GM19455 (cell line): ENCODE data around the gene PLEKHA7.

Experiments
- ATAC-seq: cut with Tn5 transposase; IDR thresholded peaks from one replicate; pipeline ENCODE4 v1.9.1; 2021; ENCODE audit not compliant: unreplicated experiment

The PLEKHA7 gene

GRCh38 chr11:16816358-16817270 is 197.6 kb downstream of the PLEKHA7 start:
- ATAC-seq, result no peak

GRCh38 chr11:16815047-16815767 is 199.0 kb downstream of the PLEKHA7 start:
- no peak for ATAC-seq

GRCh38 chr11:16814410-16815046 is 199.7 kb downstream of the PLEKHA7 start:
- no peak for ATAC-seq

GRCh38 chr11:16813126-16813525 is 201.1 kb downstream of the PLEKHA7 start:
- ATAC-seq, result no peak

GRCh38 chr11:16812274-16812673 is 201.9 kb downstream of the PLEKHA7 start:
- no peak for ATAC-seq

GRCh38 chr11:16811136-16812020 is 202.8 kb downstream of the PLEKHA7 start:
- no peak for ATAC-seq

GRCh38 chr11:16809886-16810668 is 204.1 kb downstream of the PLEKHA7 start:
- ATAC-seq, result no peak

GRCh38 chr11:16807306-16807705 is 206.9 kb downstream of the PLEKHA7 start:
- ATAC-seq, result no peak

- ATAC-seq, result no peak
Measured at GRCh38 chr11:16806791-16807190, 207.4 kb downstream of the PLEKHA7 start.

- ATAC-seq, result no peak
Measured at GRCh38 chr11:16805938-16806337, 208.3 kb downstream of the PLEKHA7 start.

GRCh38 chr11:16804104-16804947 is 209.9 kb downstream of the PLEKHA7 start:
- no peak for ATAC-seq

GRCh38 chr11:16801288-16801980 is 212.8 kb downstream of the PLEKHA7 start:
- no peak for ATAC-seq

- no peak for ATAC-seq
Measured at GRCh38 chr11:16800382-16800781, 213.8 kb downstream of the PLEKHA7 start.

- no peak for ATAC-seq
Measured at GRCh38 chr11:16799890-16800289, 214.3 kb downstream of the PLEKHA7 start.

- ATAC-seq, result no peak
Measured at GRCh38 chr11:16799221-16799620, 215.0 kb downstream of the PLEKHA7 start.

- no peak for ATAC-seq
Measured at GRCh38 chr11:16797776-16798175, 216.4 kb downstream of the PLEKHA7 start.

- ATAC-seq, result no peak
Measured at GRCh38 chr11:16796311-16796710, 217.9 kb downstream of the PLEKHA7 start.

GRCh38 chr11:16795146-16795545 is 219.1 kb downstream of the PLEKHA7 start:
- no peak for ATAC-seq
